Fibroblast of skin of scalp (primary cell): ENCODE measurements around the gene PIP4K2B.

ENCODE experiments used
- DNase-seq: peaks from one replicate; pipeline ENCODE4 v3.0.0-alpha.2; 2013

PIP4K2B gene

DNA sequence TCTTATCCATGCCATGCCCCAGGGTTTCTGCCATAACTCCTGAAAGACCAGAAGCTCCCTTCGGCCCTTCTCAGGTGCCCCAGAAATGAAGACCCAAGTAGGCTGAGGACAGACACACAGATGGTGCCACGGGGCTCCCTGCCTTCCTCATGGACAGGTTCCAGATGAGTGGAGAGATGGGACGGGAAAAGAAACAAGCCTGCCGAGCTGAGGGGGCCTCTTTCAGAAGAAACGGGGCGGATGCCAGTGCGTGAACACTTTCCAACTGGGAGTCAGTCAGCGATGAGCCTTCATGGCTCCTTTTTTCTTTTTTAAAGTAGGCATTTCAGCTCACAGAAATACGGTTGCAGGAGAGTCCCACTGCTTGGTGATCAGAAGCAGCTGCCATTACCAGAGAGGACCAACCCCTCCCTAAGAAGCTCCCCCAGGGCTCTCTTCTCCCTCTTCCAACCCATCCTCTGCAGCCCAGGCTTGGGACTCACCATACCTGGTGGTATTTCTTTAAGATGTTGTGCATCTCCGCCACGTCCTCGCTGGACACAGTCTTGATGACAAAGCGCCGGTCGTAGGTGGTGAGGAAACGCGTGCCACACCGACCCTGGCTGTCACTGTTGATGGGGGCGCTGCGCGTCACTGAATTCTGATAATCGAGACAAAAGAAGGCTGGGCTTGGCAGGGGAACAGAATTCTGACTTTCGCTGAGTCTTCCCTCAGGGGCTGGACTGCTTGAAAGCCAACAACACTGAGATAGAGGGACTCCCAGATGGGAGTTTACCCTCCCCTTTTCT lies 19.2 kb downstream of the PIP4K2B start:
- no peak for DNase-seq

DNA sequence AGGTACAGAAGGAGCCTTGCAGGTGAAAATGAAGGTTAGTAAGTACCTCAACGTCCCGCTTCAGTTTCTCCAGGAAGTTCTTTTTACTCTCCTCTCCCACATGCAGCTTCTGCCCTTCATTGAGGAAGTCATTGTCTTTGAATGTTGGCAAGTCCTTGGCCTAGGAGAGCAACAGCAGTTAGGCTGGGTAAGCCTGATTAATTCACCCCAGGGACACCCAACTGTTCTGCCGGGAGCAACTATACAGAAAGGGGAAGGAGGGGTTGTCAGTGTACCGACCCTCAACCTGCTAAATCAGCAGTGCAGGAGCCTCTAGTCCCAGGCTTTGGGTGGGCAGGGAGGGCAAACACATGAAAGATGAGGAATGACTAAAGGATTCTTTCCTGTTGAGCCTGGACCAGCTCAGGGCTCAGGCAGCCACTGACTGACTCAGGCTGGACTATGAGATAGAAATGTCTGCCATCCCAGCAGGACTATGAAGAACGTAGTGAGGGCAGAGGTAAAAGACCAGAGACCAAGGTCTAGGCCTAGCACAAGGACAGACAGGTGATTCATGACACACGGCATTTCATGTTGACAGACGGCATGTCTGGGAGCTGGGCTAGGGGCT lies 21.6 kb downstream of the PIP4K2B start:
- no peak for DNase-seq

DNA sequence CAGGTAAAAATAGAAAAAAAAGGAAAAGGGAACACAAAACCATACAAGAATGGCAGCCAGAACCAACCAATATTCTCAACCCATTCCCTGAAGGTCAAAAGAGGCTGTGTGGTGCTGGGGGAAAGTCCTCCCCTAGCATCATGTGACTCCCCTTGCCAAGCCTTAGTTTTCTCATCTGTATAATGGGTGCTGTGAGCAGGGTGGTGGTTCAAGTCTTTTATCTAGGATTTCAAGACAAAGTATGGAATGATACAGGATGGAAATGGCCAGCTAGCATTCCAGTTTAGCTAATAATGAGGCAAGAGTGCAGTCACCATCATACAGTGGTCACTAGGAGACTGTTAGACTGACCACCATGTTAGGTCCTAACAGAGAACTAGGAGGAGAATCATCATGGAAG lies 26.1 kb downstream of the PIP4K2B start:
- no peak for DNase-seq

DNA sequence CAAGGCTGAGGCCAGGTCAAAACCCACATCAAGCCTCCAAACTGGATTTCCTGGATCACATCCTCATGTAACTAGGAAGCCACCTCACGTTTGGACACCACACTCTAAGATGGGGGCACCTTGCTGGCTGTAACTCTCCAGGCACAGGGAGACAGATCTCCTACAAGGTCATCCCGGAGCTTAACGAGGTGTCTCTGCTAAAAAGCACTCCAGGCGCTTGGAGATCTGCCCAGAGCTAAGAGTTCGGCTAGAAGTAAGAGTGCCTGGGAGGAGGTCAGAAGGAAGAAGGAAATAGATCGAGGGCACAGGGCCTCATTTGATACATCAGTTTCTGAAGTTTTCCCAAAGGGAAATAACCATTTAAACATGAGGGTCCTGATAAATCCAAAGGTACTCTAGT lies 30.9 kb downstream of the PIP4K2B start:
- DNase-seq = no peak

DNA sequence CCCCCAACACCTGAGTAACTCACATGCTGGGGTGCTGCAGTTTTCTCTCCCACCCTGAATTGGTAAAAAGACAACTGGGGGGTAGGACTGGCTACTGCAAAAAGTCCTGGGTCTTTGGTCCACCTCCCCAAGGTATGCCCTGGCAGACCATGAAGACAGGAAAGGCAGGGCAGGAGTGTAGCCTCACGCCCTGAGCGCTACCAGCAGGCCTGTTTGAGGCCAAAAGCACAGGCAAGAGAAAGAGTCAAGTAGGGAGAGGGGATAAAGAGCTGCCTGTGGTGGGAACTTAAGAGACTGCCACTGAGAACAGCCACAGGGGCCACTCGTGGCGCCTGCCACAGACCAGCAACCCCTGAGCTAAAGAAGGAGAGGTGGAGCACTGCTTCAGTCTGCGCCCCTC lies 33.0 kb downstream of the PIP4K2B start:
- no peak for DNase-seq

DNA sequence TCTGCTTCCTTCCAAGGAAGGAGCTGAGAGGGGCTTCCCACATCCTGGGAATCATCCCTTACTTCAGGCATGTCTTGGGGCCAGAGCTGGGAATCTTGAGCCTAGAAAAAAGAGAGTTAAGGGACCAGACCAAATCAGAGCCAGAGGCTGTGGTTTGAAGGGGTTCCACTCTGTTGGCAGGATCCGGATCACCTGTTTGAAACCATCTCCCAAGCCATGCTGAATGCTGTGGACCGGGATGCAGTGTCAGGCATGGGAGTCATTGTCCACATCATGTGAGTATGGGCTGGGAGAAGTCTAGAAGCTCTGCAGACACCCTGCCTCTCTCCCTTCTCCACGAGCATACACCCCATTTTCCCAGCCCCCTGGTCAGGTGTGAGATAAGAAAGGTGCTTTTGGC lies 37.1 kb downstream of the PIP4K2B start:
- DNase-seq = no peak

DNA sequence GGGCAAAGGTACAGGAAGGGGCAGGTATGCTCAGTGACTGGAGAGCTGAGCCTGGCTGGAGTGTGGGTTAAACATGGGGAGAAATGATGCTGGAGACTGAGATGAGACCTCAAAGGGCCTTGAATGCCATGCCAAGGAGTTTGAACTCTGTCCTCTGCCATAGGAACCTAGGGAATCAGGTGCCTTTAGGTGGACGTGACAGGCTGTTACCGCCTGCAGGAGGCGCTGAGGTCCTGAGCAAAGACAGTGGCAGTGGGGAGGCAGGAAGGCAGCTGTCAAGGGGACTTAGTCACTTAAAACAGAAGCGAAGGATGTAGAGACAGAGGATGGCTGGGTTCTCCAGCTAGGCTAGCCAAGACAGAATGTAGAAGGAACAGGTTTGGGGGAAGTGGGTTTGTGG lies 37.7 kb downstream of the PIP4K2B start:
- peak; percentile 25 for DNase-seq

DNA sequence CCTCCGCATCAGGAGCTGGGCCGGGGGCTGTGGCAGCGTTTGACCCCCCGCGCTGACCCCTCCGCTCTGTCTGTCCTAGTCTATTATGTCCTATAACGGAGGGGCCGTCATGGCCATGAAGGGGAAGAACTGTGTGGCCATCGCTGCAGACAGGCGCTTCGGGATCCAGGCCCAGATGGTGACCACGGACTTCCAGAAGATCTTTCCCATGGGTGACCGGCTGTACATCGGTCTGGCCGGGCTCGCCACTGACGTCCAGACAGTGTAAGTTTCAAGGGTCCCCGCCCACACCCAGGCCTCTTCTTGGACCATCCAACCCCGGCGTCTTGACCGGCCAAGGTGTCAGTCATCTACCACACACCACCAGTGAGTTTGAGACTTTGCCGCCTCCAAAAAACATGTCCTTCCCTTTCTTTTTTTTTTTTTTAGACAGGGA lies 46.3 kb downstream of the PIP4K2B start:
- no peak for DNase-seq

DNA sequence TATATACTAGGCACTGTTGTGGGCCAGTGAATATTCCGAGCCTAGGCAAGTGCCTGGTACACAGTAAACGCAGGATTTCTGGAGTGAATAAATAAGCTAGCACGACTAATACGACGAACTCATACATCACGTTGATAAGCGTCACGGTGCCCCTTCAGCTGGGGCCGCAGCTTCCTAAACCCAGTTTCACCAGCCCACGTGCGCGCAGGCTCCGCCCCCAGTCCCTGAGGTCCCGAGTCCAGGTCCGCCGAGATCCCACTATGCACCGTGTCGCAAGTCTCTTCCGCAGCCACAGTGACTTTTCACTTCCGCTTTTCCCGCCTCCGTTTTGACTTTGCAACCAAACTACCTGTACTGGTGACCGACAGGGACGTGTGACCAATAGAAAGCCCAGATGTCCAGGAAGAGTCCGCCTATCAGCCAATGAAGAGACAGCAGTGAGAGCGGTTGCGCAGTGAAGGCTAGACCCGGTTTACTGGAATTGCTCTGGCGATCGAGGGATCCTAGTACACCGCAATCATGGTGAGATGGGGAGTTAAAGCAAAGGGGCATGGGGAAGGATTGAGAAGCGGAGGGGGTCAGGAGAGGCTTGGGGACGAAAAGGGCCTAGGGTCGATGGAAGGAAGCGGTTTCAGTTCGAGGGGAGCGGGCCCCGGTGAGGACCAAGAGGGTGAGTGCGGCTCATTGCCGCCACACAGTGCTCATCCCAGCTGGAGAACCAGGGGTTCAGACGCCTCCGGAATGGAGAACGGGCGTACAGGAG lies 46.9 kb downstream of the PIP4K2B start, which contains the start of gene PSMB3:
Gene PSMB3, plus strand, starts transcription at position 434 of the 763 bp plus-strand sequence. Its CDS starts 86 bp downstream, at position 520.
- DNase-seq = peak; percentile 100

DNA sequence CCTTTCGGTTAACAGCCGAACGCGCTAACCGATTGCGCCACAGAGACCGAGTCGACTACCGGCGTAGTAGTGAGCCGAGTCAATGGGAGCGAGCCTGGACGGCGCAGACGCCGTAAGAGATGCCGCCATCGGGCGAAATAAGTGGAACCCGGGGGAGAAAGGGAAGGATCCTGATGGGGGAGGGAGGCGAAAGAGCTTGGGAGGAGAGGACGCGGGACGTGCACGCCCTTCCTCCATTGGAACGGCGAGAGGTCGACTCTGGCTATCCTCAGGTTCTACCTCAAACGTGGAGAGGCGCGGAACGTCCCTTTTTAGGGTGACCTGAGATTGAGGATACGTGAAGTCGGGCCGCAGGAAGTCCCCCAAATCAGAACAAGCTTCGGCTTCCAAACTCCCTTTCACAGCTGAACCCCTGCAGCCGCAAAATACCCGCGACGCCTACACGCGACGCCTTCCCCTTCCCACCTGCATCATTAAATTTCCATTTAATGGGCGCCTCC lies 47.5 kb downstream of the PIP4K2B start:
- DNase-seq = peak; percentile 90

DNA sequence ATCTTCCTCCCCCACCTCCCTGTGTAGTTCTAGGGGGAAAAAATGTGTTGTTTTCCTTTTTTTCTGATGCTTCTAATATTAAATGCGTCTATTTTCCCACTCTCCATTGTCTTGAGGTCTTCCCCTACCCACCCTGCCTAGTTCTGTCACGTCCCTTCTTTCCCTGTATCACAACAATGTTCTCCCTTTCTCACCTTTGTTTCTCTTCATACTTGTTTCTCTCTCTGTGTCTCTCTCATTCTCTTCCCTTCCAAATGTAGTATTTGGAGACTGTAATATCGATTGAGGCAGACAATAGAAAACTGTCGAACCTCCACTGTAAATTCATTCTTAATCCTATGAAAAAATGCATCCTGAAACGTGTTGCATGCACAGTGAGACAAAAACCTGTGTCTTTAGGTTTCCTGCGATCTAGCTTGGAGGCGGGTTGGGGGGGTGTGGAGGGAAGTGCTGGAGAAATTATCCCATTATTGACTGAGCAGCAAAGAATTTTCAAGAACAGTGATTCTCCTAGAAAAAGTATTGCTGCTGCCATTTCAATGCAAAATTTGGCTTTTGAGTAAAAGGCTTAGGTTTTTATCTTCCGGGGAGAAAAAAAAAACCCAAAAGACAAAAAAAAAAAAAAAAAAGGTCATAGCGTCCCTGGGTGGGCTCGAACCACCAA lies 48.1 kb downstream of the PIP4K2B start:
- DNase-seq = peak; percentile 31

DNA sequence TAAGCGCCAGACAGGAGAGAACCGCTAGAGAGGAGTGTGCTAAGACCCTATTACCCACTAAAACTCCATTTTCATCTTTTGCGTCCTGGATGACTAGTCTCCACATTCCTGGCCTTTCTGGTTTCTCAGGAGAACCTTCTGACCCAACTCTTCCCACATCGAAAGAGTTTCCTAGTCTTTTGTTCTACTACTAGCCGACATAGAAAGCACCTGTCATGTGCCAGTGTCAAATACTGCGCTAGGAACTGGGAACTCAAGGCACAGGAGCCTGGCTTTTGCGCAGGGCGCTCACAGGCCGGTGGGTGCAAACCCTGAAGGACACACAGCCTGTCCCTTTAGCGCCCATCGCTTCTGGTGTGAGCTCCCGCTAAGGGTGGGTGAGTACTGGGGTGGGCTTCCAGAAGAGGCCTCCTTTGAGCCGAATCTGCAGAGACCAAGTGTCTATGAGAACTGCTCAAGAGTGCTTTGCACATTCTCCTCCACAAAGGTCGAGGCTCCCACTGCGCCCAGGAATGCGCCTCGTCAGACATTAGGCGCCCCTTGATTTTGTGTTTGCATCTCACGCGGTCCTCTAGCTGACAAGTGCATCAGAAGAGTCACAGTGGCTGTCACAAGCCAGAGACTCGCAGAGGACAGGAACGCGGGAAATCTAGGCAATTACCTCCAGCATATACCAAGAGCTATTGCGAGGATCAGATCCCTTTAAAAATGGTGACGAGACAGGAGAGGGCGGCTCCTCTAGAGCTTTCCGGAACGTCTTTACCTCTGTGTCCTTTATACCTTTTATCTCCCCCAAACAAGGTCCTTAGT lies 48.8 kb downstream of the PIP4K2B start:
- DNase-seq = no peak

DNA sequence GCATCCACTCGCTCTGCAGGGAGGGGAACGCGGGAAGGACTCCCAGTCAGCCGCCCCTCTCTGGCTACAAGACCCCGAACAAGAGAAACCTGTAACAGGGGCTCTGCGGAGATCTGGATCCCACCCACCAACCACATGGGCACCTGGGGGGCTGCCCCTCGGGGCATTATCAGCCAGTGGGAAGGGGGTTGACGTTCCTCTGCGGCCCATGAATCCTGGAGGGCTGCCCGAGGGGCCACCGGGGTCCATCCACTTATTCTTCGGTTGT lies 49.4 kb downstream of the PIP4K2B start:
- no peak for DNase-seq

DNA sequence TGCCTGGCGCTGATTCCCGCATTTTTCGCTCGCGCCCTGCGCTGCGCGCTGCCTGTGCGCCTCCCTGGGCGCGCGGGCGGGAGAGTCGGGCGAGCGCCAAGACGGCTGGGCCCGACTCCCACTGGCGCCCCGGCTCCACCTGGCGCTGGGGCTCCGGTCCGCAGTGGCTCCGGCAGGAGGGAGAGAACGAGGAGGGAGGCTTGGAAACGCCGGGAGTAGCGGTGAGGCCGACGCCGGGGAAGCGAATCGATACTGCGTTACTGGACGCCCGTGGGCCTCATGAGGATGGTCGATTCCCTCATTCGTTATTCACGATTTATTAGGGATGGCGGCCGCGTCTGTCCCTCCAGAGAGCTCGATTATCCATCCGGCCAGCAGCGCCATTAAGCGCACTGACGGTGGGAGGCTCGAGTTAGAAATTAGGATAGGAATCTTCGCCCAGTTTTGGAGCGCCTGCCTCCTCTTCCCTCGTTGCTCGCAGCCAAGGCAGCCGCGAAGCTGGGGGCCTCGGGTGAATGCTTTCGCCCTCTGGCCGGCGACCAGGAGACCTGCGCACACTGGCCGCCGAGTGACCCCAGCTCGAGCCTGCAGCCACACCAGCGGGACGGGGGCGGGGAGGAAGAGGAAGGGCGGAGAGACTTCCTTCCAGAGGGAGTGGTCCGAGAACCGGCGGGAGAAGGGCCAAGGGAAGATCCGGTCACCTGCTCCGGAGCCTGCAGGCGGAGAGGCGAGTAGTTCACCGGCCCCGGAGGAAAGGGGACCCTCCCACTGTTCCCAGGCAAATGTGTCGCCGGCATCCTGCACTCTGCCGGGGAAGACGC lies 49.9 kb downstream of the PIP4K2B start:
- DNase-seq = peak; percentile 33

DNA sequence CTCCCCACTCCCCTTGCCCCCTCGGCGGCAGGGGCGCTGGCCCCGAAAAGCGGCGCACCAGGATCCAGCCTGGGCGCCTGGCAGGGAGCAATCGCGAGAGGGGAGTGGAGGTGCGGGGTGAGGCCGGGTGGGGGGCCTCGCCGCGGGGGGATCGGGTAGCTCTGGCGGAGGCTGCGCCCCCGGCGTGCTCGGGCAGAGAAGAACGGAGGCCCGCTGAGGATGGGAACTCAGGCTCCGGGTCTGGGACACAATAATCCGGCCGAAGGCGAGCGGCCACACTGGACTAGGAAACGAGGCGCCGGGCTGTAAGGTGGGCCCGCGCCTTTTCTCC lies 50.5 kb downstream of the PIP4K2B start:
- no peak for DNase-seq

DNA sequence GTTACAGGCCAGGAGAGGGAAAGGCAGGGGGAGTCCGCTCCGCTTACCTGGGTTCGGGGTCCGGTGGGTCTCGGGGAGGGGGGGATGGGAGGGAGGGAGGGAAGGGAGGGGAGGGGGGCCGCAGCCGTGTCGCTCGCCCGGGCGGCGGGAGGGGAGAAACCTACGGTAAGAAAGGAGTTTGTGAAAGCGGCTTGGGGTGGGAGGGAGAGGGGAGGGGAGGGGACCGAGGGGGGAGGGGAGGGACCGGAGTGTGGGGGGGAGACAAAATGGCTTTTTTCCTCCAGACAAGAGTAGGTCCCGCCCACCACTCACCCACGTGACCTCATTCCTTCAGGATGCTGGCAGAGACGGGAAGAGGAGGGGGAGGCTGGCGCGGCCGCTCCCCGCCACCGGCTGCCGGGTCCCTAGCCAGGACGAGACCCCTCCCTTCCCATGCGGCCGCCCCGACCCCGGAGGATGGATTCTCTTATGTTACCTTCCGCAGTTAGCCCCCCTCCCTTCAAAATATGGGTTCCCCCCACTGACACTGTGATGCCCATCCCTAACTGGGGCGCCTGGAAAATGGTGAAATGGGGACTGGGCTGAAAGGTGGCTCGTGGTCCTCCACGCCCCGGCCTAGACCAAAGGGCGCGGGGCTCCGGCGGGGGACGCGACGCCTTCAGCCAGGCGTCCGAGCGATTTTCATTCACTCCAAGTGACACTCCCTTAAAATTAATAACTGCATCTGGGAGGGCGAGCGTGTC lies 51.0 kb downstream of the PIP4K2B start, which contains the start of gene PCGF2:
Gene PCGF2, minus strand, starts transcription at position 188 of the 743 bp plus-strand sequence. CDS start 7,934 bp downstream, outside the sequence.
- peak; percentile 94 for DNase-seq

DNA sequence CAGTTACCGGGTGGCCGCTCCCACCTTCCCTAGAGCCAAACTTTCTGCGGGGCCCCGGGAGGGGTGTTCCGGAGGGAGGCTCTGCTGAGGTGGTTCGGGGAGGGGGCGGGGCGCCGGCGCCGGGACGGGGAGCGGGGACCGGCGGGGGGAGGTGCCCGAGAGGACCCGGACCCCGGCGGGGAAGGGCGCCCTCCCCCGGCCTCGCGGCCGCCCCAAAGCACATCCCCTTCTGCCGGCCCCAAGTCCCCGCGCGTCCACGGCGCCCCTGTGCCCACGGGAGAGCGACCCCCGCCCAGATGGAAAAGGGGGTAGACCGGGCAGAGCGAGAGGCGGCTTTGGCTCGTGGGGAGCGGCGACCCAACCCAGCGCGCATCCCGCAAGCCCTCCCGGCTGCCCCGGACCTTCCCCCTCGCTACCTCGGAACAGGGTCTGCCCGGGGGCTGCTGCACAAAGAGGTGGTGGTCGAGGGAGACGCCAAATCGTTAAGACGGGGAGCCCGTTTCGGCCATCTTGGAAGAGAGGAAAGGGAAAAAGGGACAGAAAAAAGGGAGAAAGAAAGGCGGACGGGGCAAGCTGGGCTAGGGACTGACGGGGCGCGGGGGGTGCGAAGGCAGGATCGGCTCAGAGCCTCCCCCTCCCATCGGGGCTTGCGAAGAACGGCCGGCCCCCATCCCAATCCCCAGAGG lies 51.8 kb downstream of the PIP4K2B start:
- no peak for DNase-seq

DNA sequence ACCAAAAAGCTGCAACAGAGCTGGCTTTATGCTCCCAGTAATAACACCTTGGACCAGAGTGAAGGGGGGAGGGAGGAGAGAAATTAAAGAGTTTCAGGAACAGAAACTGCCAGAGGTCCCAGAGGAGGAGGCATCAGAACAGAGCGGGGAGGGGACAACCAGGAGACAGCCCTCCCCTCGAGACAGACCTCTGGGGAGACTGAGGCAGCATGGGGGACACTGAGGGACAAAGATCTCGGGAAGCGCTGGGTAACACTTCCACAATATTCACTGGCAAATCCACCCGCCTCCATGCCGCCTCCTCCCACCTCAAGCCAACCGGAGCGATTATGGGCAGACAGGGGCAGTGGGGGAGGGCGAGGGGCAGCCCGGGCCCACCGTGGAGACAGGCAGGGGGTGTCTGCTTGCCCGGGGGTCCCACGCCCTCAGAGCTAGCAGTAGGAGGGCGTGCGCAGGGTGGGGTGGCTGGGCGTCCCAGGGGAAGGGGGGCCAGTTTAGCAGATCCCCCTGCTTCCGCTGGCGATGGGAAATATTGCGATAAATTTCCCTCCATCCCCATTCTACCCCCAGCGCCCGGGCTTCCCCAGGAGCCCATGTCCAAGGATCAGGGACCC lies 52.4 kb downstream of the PIP4K2B start:
- DNase-seq = no peak
